HepG2 (cell line): ENCODE measurements around the gene CLN6. TPM values are rescaled to one million over a fixed set of nuclear protein-coding genes. Genes with fewer than 3 reads are reported as not detected.

ENCODE experiments used
- ARID4A ChIP-seq: sonication (generic); formaldehyde crosslinking; IDR thresholded peaks from 2 replicates; pipeline ENCODE4 v1.5.0; 2020; ENCODE audit warnings: mild to moderate bottlenecking, missing genetic modification reagents, borderline replicate concordance
- CAMTA2 ChIP-seq: sonication (generic); formaldehyde crosslinking; IDR thresholded peaks from 2 replicates; pipeline ENCODE4 v1.4.0; 2020; ENCODE audit warnings: mild to moderate bottlenecking, missing genetic modification reagents, borderline replicate concordance
- MEIS2 ChIP-seq: sonication (generic); formaldehyde crosslinking; IDR thresholded peaks from 2 replicates; pipeline ENCODE4 v1.9.0; 2021; ENCODE audit warnings: mild to moderate bottlenecking, missing genetic modification reagents
- TEF ChIP-seq: sonication (generic); formaldehyde crosslinking; IDR thresholded peaks from 2 replicates; pipeline ENCODE4 v1.5.0; 2020; ENCODE audit warnings: missing genetic modification reagents
- TFDP1 ChIP-seq: IDR thresholded peaks from 2 replicates; pipeline ENCODE4 v1.6.1; 2016; ENCODE audit warnings: missing compliant biosample characterization, missing genetic modification reagents, borderline replicate concordance
- TMF1 ChIP-seq: sonication (generic); formaldehyde crosslinking; IDR thresholded peaks from 2 replicates; pipeline ENCODE4 v1.8.1; 2022; ENCODE audit warnings: low read depth, missing genetic modification reagents
- ZBTB39 ChIP-seq: sonication (generic); formaldehyde crosslinking; IDR thresholded peaks from 2 replicates; pipeline ENCODE4 v1.5.0; 2020; ENCODE audit warnings: missing genetic modification reagents
- ZMYM3 ChIP-seq: sonication (generic); formaldehyde crosslinking; IDR thresholded peaks from 2 replicates; pipeline ENCODE4 v1.5.1; 2020; ENCODE audit warnings: mild to moderate bottlenecking, missing genetic modification reagents
- ZNF224 ChIP-seq: sonication (generic); formaldehyde crosslinking; IDR thresholded peaks from 2 replicates; pipeline ENCODE4 v1.5.0; 2020; ENCODE audit warnings: mild to moderate bottlenecking, missing genetic modification reagents
- ZNF263 ChIP-seq: sonication (generic); formaldehyde crosslinking; IDR thresholded peaks from 2 replicates; pipeline ENCODE4 v1.4.0; 2020; ENCODE audit warnings: missing genetic modification reagents
- ZNF329 ChIP-seq: sonication (generic); formaldehyde crosslinking; IDR thresholded peaks from 2 replicates; pipeline ENCODE4 v1.9.0; 2021; ENCODE audit warnings: low read depth, mild to moderate bottlenecking, missing genetic modification reagents
- ZNF343 ChIP-seq: sonication (generic); formaldehyde crosslinking; IDR thresholded peaks from 2 replicates; pipeline ENCODE4 v1.4.0; 2020; ENCODE audit warnings: mild to moderate bottlenecking, missing genetic modification reagents
- ZNF574 ChIP-seq: sonication (generic); formaldehyde crosslinking; IDR thresholded peaks from 2 replicates; pipeline ENCODE4 v1.4.0; 2020; ENCODE audit warnings: missing genetic modification reagents
- ZNF605 ChIP-seq: sonication (generic); formaldehyde crosslinking; IDR thresholded peaks from 2 replicates; pipeline ENCODE4 v1.8.0; 2022; ENCODE audit warnings: mild to moderate bottlenecking, missing genetic modification reagents
- ZNF672 ChIP-seq: sonication (generic); formaldehyde crosslinking; IDR thresholded peaks from 2 replicates; pipeline ENCODE4 v1.8.1; 2022; ENCODE audit warnings: missing genetic modification reagents
- ZNF703 ChIP-seq: sonication (generic); formaldehyde crosslinking; IDR thresholded peaks from 2 replicates; pipeline ENCODE4 v1.5.1; 2020; ENCODE audit warnings: missing genetic modification reagents, mild to moderate bottlenecking, moderate library complexity, borderline replicate concordance
- ZSCAN12 ChIP-seq: sonication (generic); formaldehyde crosslinking; IDR thresholded peaks from 2 replicates; pipeline ENCODE4 v1.9.0; 2021; ENCODE audit warnings: mild to moderate bottlenecking, missing genetic modification reagents
- polyA plus RNA-seq, 8 experiments: library from polyadenylated mRNA; depleted of rRNA in 3 of 8; stranded (reverse) in 7 of 8; unstranded in 1 of 8; fragments of >200 nt; fragmentation: Illumina TruSeq in 4 of 8; extraction: Trizol in 4 of 8; gene quantifications; 2 replicates each; pipeline versions ENCODE4 v1.2.1 to v1.2.3, GENCODE V29; 2011 to 2016; ENCODE audit warnings: low read depth in 4 of 8, missing spikeins in 1 of 8, mixed read lengths in 1 of 8; ENCODE audit not compliant: insufficient read depth in 1 of 8
- total RNA-seq, 5 experiments: library from RNA; depleted of rRNA; stranded (reverse); fragments of >200 nt; fragmentation: Illumina TruSeq; extraction: Trizol; gene quantifications; 2 replicates each; pipeline ENCODE4 v1.2.3, GENCODE V29; 2016; ENCODE audit warnings: low read depth in 1 of 5

Gene CLN6
- total and polyA plus RNA-seq, 2 of the 13 experiments (the other 11 are each of a cell fraction or from before 2014, with no cell fraction given) = 24.9 to 27.1 TPM

- TF ChIP-seq ZBTB39 (0 out of 2 replicates have a peak, but pooled peaks have one; percentile 10), ZNF703 (CRISPR knock-in tag) (peak; percentile 67; the same call in 1 of the 2 replicates), MEIS2 (no peak), ZMYM3 (peak; percentile 97), TEF (CRISPR knock-in tag) (no peak), TMF1 (CRISPR knock-in tag) (no peak), ZNF224 (peak; percentile 81; the same call in 1 of the 2 replicates), ZNF672 (CRISPR knock-in tag) (0 out of 2 replicates have a peak, but pooled peaks have one; percentile 22), ZNF329 (CRISPR knock-in tag) (0 out of 2 replicates have a peak, but pooled peaks have one; percentile 17), CAMTA2 (CRISPR knock-in tag) (0 out of 2 replicates have a peak, but pooled peaks have one; percentile 5), ZNF343 (CRISPR knock-in tag) (peak; percentile 26), ARID4A (0 out of 2 replicates have a peak, but pooled peaks have one; percentile 16), ZSCAN12 (no peak), ZNF574 (no peak), ZNF605 (CRISPR knock-in tag) (peak; percentile 21; the same call in 1 of the 2 replicates), ZNF263 (CRISPR knock-in tag) (0 out of 2 replicates have a peak, but pooled peaks have one; percentile 22), TFDP1 (no peak)
Measured at GRCh38 chr15:68228143-68228970, 1.2 kb downstream of the CLN6 start (continued).
